Measurements from ENCODE around the gene ANKRD28. TPM values are rescaled to one million over a fixed set of nuclear protein-coding genes. Genes with fewer than 3 reads are reported as not detected.
A peak's percentile ranks its signal among the peaks of the same experiment; 100 is the strongest.

Gene ANKRD28
- polyA plus RNA-seq, 1 of the 3 experiments (the other 2 are of a cell fraction): 74.8 TPM

GRCh38 chr3:15787941-15788340 is 9.8 kb downstream of the ANKRD28 start:
- H3K79me2 ChIP-seq (ENCODE audit: insufficient read depth): peaks cover 100% of the 10 kb centered on the region
- no peaks in the 10 kb centered on the region for H3K27me3 ChIP-seq (ENCODE audit: insufficient read depth)
- H3K4me1 ChIP-seq (ENCODE audit: control insufficient read depth in 1 of 2, insufficient read depth in 2 of 2, low read depth in 1 of 2, low read length in 1 of 2): no peaks in the 10 kb centered on the region; a peak in 2 of 4 replicates
- peaks cover 64 to 88% of the 10 kb centered on the region in 2 experiments for H3K36me3 ChIP-seq (replicated peaks in 1 of 2; ENCODE audit: control insufficient read depth in 1 of 2, insufficient read depth in 2 of 2, low read length in 1 of 2)
- H3K4me3 ChIP-seq (ENCODE audit: low read depth in 2 of 2, low read length in 1 of 2): no peak overlapping the region
- ChIA-PET CTCF (interaction anchor here (1.0 kb wide), 1 partner anchor 157 kb away, joined by 3 read pairs; no protein-coding TSS in a partner anchor), POLR2A (no interaction called here)
- no peak overlapping the region for H3K9ac ChIP-seq
- TF ChIP-seq JUND (IDR thresholded peaks at IDR 0.05): no peak
- TF ChIP-seq SMC3 (IDR thresholded peaks at IDR 0.05; ENCODE audit: low read depth, low read length): no peak
- TF ChIP-seq EZH2phosphoT487 (IDR thresholded peaks at IDR 0.05; ENCODE audit: borderline replicate concordance, low read depth): no peak
- H3K9me3 ChIP-seq: peaks cover 12% of the 10 kb centered on the region
- no peak overlapping the region for H2AFZ ChIP-seq (ENCODE audit: low read depth)
- WGBS (ENCODE audit: low lambda C conversion rate): 96% methylated on average over 1 of the region's 1 CpG
- peaks cover 42% of the 10 kb centered on the region; the same call in 1 of the 2 replicates for H4K20me1 ChIP-seq (ENCODE audit: insufficient read depth)
- peaks cover 33% of the 10 kb centered on the region for H3F3A ChIP-seq (replicated peaks; ENCODE audit: insufficient read depth)
- DNase-seq: no peak
- H3K4me2 ChIP-seq: no peak overlapping the region
- no peaks in the 10 kb centered on the region for H3K9me2 ChIP-seq
- H3K27ac ChIP-seq (ENCODE audit: low read depth in 2 of 2, low read length in 1 of 2): no peak overlapping the region

- CTCF ChIA-PET: interaction anchor here (1.0 to 1.2 kb wide), 2 partner anchors 9 to 157 kb away, joined by 3 read pairs; no protein-coding TSS in a partner anchor
- Histone ChIP-seq H3K27me3 (ENCODE audit: insufficient read depth) (no peaks in the 10 kb centered on the region), H3F3A (replicated peaks; ENCODE audit: insufficient read depth) (peaks cover 35% of the 10 kb centered on the region), H3K27ac (ENCODE audit: low read depth in 2 of 2, low read length in 1 of 2) (no peak overlapping the region), H3K9me3 (peaks cover 12% of the 10 kb centered on the region), H3K9me2 (no peaks in the 10 kb centered on the region), H3K9ac (no peak overlapping the region), H3K4me1 (ENCODE audit: control insufficient read depth in 1 of 2, insufficient read depth in 2 of 2, low read depth in 1 of 2, low read length in 1 of 2) (no peaks in the 10 kb centered on the region; a peak in 2 of 4 replicates), H3K4me2 (no peak overlapping the region), H2AFZ (ENCODE audit: low read depth) (no peak overlapping the region), H3K4me3 (ENCODE audit: low read depth in 2 of 2, low read length in 1 of 2) (no peak overlapping the region), H4K20me1 (ENCODE audit: insufficient read depth) (peaks cover 42% of the 10 kb centered on the region; the same call in 1 of the 2 replicates), H3K79me2 (ENCODE audit: insufficient read depth) (peaks cover 100% of the 10 kb centered on the region), H3K36me3 (replicated peaks in 1 of 2; ENCODE audit: control insufficient read depth in 1 of 2, insufficient read depth in 2 of 2, low read length in 1 of 2) (peaks cover 60 to 88% of the 10 kb centered on the region in 2 experiments)
- 92% methylated on average over 1 of the region's 1 CpG for WGBS (ENCODE audit: low lambda C conversion rate)
- no peak for DNase-seq
- TF ChIP-seq GATA2 (CRISPR knock-in tag; IDR thresholded peaks at IDR 0.05) (no peak), TCF12 (IDR thresholded peaks at IDR 0.05) (no peak), RFX5 (IDR thresholded peaks at IDR 0.05; ENCODE audit: low read length) (no peak), FOSL2 (IDR thresholded peaks at IDR 0.05; ENCODE audit: borderline replicate concordance, low read depth) (no peak)
- POLR2A ChIA-PET: no interaction called here
Observed at GRCh38 chr3:15787526-15787925, 10.3 kb downstream of the ANKRD28 start.

- CTCF ChIA-PET: no interaction called here
- H2AFZ ChIP-seq (ENCODE audit: low read depth): no peak overlapping the region
- TF ChIP-seq JUND (IDR thresholded peaks at IDR 0.05): peak; percentile 78
- peak; percentile 36; the same call in 1 of the 2 replicates for TF ChIP-seq NFIC (IDR thresholded peaks at IDR 0.05; ENCODE audit: borderline replicate concordance)
- TF ChIP-seq FOXM1 (IDR thresholded peaks at IDR 0.05; ENCODE audit: low read depth): 0 out of 2 replicates have a peak, but pooled peaks have one; percentile 30
- no peak for TF ChIP-seq CTCF (IDR thresholded peaks at IDR 0.05)
- TF ChIP-seq CHD2 (IDR thresholded peaks at IDR 0.05; ENCODE audit: low read length, partially characterized antibody): no peak
- no peak for TF ChIP-seq GABPA (IDR thresholded peaks at IDR 0.05; ENCODE audit: low read depth)
- TF ChIP-seq FOXJ3 (CRISPR knock-in tag; IDR thresholded peaks at IDR 0.05): no peak
- TF ChIP-seq SIN3A (IDR thresholded peaks at IDR 0.05; ENCODE audit: borderline replicate concordance, low read depth, low read length): no peak
- peak; percentile 80 for TF ChIP-seq FOSL2 (IDR thresholded peaks at IDR 0.05; ENCODE audit: borderline replicate concordance, low read depth)
- TF ChIP-seq TAF1 (IDR thresholded peaks at IDR 0.05; ENCODE audit: borderline replicate concordance, low read depth, low read length): no peak
- TF ChIP-seq ELF1 (IDR thresholded peaks at IDR 0.05): no peak
- TF ChIP-seq RAD21 (IDR thresholded peaks at IDR 0.05; ENCODE audit: low read length): no peak
- TF ChIP-seq RFX5 (IDR thresholded peaks at IDR 0.05; ENCODE audit: low read length): no peak
- peak; percentile 58; the same call in 1 of the 2 replicates for TF ChIP-seq TEAD4 (IDR thresholded peaks at IDR 0.05; ENCODE audit: borderline replicate concordance, insufficient read depth)
- TF ChIP-seq IRF3 (IDR thresholded peaks at IDR 0.05; ENCODE audit: low read depth, low read length): no peak
Observed at GRCh38 chr3:15783361-15783969, 14.3 kb downstream of the ANKRD28 start.

More at GRCh38 chr3:15783361-15783969, 14.3 kb downstream of the ANKRD28 start:
- Histone ChIP-seq H3K9me3 (no peaks in the 10 kb centered on the region), H3K4me3 (ENCODE audit: low read depth in 2 of 2, low read length in 1 of 2) (peak overlapping the region in 1 of 2 experiments; percentile 25; a peak in 2 of 4 replicates), H3K27ac (ENCODE audit: low read depth in 2 of 2, low read length in 1 of 2) (peak overlapping the region; percentile 68 to 92), H4K20me1 (ENCODE audit: insufficient read depth) (peaks cover 21% of the 10 kb centered on the region; the same call in 1 of the 2 replicates), H3K9me2 (no peaks in the 10 kb centered on the region), H3K9ac (peak overlapping the region; percentile 53; the same call in 1 of the 2 replicates), H3F3A (replicated peaks; ENCODE audit: insufficient read depth) (peaks cover 50% of the 10 kb centered on the region), H3K27me3 (ENCODE audit: insufficient read depth) (no peaks in the 10 kb centered on the region), H3K4me1 (ENCODE audit: control insufficient read depth in 1 of 2, insufficient read depth in 2 of 2, low read depth in 1 of 2, low read length in 1 of 2) (peaks cover 4 to 12% of the 10 kb centered on the region in 2 experiments; a peak in 3 of 4 replicates), H3K79me2 (ENCODE audit: insufficient read depth) (peaks cover 100% of the 10 kb centered on the region), H3K36me3 (replicated peaks in 1 of 2; ENCODE audit: control insufficient read depth in 1 of 2, insufficient read depth in 2 of 2, low read length in 1 of 2) (peaks cover 47 to 86% of the 10 kb centered on the region in 2 experiments), H3K4me2 (peak overlapping the region; percentile 65; the same call in 1 of the 2 replicates)
- DNase-seq: no peak
- 48% methylated on average over 4 of the region's 4 CpGs for WGBS (ENCODE audit: low lambda C conversion rate)
- POLR2A ChIA-PET: no interaction called here

Data from SK-N-SH (cell line).